GM19351 (cell line): ENCODE measurements around the gene RPS26.
A peak's percentile ranks its signal among the peaks of the same experiment; 100 is the strongest.
"Not testable (repeated sequence)": the region's sequence is repeated elsewhere in the genome, so short reads cannot be mapped to it uniquely, and the experiment has no call there.

Source experiments
- ATAC-seq: cut with Tn5 transposase; IDR thresholded peaks from one replicate; pipeline ENCODE4 v1.9.1; 2021; ENCODE audit warnings: mild to moderate bottlenecking, moderate library complexity; ENCODE audit not compliant: unreplicated experiment

RPS26 gene

DNA sequence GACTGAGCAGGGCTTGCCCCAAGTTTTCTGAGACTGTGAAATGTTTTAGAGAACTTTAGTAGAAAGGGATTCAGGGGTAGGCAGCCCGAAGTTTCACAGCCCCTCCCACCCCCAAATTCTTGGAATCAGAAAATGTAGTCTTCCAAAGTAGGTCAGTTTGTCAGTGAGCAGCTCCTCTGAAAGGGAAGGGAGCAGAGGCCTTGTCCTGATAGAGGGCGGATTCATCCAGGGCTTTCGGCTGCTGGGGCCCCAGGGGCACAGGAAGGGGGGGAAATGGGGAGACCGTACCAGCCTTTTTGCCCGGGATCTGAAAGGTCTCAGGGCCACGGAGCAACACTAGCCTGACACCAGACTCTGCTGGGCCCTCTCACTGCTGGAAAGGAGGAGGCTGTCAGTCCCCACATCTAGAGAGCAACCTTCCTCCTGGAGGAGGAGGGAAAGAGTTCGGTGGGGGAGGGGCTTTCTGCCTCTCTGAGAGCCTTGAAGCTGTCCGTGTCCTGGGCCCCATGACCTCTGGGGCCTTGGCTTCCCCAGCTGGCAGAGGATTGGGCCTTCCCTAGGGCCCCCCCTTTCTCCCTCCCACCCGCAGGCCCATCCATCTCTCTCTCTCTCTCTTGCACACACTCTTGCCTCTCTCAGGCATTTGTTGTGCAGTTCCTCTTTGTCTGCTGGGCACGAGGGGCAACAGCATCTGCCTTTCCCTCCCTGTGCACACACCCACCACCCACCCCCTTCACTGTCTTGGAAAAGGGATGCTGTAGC, 21.1 kb upstream of the RPS26 start, which contains the start of gene IKZF4:
Gene IKZF4, plus strand, starts transcription at position 621 of the 762 bp plus-strand sequence. CDS start 451 bp downstream, outside the sequence.
- no peak for ATAC-seq

DNA sequence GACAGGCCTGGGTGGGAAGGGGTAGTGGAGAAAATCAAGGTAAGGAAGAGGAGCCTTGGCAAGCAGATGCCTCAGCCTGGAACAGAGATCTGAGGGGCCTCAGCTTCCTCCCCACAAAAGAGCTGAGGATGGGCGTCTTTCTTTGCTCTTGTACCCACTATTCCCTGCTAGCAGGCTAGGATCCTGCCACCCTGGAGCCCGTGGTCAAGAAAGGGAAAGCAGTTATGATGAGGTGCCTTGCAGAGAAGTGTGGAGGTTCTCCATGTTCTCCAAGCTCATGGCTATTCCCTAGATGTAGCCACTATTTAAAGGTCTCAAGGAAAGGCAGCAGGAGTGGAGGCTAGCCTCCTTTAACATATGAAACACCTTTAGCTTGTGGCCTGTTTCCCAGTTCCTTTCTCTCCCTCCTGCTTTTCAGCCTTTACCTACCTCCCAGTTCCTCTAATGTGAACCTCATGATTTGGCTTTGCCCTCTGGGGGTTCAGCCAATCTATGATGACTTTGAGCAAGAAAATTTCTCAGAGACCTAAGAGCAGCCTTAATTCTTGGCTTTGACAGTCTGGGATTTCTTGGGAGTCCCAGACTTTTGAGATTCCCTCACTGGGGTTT, 19.7 kb upstream of the RPS26 start:
- no peak for ATAC-seq

DNA sequence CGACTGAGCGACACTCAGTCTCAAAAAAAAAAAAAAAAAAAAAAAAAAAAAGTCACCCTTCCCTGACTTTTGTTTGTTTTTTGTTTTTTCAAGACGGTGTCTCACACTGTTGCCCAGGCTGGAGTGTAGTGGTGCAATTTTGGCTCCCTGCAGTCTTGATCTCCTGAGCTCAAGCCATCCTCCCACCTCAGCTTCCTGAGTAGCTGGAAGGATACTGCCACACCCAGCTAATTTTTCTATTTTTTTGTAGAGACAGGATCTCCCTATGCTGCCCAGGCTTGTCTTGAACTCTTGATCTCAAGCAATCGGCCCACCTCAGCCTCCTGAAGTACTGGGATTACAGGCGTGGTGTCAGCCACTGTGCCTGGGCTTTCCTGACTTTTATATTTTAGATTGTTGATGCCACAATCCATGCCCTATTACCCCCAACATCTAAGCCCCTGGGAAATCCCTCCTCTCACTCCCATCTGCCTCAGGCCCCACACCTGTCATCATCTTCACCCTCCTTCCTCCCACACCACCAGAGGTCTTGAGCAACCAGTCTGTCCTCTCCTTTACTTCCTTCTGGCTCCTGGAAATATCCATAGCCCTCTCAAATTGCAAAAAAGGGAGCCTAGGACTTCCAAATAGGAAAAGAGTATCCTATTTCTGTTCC, 13.1 kb upstream of the RPS26 start:
- no peak for ATAC-seq

DNA sequence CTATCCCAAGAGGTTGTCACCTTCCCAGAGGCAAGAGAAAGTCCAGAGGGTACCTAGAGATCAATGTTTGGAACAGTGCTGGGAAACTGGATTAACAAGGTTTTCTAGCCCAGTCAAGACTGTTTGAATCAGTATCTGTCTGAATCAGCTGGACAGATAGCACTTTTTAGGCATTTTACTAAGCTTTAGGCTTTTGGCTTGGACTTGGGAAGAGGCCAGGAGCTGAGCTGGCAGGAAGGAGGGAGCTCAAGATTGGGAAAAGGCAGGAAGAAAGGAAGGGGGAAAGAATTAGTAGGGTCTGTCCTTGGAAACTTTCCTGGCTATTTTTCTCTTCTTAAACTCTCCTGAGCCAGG, 12.6 kb upstream of the RPS26 start:
- no peak for ATAC-seq

DNA sequence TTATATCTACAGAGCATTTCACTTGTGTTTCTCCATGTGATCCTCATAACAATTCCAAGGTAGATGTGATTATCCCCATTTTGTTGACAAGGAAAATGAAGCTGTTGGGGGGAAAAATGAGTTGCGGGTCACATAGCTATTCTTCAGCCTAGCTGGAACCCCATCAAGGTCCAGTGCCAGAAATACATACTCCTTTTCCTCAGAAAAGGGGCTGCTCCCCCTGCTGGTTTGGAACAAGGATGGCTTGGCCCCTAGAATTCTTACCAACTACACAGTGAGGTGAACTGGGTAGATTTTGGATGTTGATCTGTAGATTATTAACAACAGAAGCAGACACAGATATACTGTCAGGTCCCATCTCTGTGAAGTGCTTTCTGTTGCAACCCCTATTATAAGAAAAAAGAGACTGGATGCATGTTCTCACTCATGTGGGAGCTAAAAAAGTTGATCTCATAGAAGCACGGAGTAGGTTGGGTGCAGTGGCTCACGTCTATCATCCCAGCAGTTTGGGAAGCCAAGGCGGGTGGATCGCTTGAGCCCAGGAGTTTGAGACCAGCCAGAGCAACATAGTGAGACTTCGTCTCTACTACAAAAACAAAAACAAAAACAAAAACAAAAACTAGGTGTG, 11.9 kb upstream of the RPS26 start:
- no peak for ATAC-seq

DNA sequence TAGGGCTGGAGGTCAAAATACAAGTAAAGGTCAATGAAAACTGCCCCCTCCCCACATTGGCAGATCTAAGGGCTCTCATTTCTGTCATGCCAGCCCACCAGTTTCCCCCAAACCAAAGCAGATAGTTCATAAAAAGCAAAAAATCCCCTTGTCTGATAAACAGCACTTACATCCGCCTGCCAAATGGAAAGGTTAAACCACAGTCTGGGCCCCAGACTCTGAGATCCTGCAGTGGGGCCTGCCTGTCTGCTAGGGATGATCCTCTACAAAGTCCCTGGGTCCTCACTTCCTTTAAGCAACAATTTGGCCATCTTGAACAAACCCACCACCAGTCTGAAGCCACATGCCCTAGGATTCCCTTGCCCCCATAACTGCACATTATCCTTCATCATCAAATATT, 9.7 kb upstream of the RPS26 start:
- ATAC-seq = no peak

DNA sequence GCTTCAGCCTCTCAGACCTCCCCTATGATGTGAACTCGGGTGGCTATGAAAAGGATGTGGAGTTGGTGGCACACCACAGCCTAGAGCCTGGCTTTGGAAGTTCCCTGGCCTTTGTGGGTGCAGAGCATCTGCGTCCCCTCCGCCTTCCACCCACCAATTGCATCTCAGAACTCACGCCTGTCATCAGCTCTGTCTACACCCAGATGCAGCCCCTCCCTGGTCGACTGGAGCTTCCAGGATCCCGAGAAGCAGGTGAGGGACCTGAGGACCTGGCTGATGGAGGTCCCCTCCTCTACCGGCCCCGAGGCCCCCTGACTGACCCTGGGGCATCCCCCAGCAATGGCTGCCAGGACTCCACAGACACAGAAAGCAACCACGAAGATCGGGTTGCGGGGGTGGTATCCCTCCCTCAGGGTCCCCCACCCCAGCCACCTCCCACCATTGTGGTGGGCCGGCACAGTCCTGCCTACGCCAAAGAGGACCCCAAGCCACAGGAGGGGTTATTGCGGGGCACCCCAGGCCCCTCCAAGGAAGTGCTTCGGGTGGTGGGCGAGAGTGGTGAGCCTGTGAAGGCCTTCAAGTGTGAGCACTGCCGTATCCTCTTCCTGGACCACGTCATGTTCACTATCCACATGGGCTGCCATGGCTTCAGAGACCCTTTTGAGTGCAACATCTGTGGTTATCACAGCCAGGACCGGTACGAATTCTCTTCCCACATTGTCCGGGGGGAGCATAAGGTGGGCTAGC, 7.0 kb upstream of the RPS26 start:
- no peak for ATAC-seq

DNA sequence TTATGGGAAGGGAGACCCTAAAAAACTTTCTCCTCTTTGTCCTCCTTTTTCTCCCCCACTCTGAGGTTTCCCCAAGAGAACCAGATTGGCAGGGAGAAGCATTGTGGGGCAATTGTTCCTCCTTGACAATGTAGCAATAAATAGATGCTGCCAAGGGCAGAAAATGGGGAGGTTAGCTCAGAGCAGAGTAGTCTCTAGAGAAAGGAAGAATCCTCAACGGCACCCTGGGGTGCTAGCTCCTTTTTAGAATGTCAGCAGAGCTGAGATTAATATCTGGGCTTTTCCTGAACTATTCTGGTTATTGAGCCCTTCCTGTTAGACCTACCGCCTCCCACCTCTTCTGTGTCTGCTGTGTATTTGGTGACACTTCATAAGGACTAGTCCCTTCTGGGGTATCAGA, 4.6 kb upstream of the RPS26 start:
- no peak for ATAC-seq

DNA sequence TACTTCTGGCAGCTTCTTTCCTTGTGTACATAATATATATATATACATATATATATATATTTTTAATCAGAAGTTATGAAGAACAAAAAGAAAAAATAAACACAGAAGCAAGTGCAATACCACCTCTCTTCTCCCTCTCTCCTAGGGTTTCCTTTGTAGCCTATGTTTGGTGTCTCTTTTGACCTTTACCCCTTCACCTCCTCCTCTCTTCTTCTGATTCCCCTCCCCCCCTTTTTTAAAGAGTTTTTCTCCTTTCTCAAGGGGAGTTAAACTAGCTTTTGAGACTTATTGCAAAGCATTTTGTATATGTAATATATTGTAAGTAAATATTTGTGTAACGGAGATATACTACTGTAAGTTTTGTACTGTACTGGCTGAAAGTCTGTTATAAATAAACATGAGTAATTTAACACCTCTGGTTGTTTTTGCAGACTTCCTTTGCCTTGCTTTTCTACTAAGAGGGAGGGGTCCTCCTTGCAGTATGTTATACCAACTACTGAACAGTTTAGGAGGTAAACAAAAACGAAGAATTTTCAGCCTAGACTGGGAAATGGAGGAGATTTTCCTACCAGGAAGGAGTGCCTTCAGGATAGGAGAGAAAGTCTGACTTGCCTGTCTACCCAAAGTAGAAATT, 3.6 kb upstream of the RPS26 start:
- no peak for ATAC-seq

DNA sequence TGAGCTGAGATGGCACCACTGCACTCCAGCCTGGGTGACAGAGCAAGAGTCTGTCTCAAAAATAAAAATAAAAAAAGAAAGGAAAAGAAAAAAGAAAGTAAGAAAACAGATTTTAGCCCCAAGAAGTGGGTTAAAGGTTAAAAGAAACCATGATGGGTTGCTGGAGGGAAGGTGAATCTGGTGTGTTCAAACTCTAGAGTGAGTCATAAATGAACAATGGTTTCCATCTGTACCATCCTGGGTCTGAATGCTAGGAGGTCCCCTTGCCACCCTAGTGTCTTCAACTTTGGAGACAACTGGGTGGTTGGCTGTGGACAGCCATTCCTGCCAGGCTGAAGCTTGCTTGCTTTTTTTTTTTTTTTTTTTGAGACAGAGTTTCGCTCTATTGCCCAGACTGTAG, 1.6 kb upstream of the RPS26 start:
- ATAC-seq = no peak

DNA sequence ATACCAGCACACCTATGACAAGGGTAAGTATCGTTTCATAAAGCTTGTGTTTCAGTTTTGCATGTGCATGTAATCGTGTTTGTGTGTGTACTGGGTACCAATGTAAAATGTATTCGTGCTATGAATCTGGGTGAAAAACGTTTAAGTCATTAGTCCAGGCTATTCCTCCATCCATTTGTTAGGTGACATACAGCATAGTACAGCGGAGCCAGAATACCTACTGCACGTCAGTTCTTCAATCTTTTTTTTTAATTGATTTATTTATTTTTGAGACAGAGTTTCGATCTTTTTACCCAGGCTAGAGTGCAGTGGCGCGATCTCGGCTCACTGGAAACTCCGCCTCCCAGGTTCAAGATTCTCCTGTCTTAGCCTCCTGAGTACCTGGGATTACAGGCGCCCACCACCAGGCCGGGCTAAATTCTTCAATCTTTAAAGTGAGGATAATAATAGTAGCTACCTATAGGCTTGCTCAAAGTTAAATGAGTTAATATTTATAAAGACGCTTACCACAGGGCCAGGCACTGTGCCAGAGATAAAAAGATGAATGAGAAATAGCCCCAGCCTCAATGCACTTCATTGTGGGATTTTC, 661 bp upstream of the RPS26 start:
- ATAC-seq = peak; percentile 7

DNA sequence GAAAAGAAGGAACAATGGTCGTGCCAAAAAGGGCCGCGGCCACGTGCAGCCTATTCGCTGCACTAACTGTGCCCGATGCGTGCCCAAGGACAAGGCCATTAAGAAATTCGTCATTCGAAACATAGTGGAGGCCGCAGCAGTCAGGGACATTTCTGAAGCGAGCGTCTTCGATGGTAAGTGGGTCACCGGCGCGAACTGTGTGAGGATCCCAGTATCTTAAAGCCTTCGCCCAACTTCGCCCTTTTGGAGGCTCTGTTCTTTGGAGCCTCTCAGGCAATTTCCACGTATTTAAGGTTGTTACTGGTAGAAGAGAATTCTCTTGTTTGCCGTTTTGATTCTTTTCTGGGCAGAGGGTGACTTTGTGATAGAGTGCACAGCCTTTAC, 704 bp downstream of the RPS26 start:
- not testable (repeated sequence) for ATAC-seq

DNA sequence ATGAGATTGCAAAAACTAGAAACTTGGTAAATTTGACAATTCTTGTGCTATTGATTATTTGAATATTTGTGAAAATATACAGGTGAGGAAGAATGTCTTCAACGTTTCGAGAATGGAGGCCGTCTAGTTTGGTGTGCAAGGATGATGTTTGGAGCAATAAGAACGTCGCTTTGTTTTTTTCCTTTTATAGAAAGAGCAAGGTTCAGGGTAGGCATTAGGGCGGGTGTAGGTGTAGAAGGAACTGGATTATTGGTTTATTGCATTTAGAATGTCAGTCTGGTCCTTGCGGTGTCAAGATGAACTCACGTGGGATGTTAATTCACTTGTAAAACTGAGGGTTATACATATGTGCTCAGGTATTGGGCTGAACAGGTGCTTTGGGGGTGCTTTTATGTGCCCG, 1.1 kb downstream of the RPS26 start:
- no peak for ATAC-seq

DNA sequence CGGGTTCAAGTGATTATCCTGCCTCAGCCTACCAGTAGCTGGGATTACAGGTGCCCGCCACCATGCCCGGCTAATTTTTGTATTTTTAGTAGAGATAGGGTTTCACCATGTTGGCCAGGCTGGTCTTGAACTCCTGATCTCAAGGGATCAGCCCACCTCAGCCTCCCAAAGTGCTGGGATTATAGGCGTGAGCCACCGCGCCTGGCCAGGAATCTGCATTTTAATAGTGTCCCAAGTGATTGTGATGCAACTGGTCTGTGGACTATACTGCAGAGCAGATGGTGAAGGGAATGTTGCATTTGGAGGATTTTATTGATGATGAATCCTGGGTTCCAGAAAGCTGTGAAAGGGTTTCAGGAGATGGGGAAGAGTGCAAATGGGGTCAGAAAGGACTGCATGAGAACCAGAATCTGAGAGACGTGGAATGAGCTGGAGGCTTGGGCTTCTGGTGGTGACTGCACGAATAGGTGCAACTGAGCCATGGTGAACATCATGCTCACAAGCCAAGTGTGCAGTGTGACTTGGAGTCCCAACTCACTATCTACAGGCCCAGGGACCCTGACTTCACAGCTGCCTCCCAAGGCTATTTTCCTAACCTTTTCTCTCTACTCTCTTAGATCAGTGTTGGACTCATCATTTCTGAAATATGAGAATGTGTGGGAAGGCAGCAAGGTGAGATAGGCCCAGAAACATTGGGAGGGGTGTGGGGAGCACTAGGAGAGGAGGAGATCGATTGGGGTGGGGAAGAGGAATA, 4.5 kb downstream of the RPS26 start:
- no peak for ATAC-seq

DNA sequence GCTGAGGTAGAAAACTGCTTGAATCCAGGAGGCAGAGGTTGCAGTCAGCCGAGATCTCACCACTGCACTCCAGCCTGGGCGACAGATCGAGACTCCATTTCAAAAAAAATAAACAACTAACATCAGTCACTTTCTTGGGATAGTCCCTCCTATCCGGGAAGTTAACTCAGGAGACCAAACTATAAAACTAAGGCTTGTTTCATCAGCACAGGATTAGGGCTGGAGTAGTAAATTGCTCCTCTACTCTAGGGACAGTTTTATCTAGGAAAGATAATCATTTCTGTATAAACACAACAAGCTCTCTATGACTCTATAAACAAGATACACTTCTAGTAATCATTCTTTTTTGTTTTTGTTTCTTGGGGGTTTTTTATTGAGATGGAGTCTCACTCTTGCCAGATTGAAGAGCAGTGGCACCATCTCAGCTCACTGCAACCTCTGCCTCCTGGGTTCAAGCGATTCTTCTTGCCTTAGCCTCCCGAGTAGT, 11.7 kb downstream of the RPS26 start:
- no peak for ATAC-seq

DNA sequence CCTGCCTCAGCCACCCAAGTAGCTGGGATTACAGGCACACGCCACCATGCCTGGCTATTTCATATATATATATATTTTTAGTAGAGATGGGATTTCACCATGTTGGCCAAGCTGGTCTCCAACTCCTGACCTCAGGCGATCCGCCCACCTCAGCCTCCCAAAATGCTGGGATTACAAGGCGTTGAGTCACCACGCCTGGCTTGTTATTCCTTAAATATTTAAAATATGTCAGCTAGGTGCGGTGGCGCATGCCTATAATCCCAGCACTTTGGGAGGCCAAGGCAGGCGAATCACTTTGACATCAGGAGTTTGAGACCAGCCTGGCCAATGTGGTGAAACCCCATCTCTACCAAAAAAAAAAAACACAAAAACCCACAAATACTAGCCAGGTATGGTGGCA, 18.2 kb downstream of the RPS26 start:
- ATAC-seq = not testable (repeated sequence)

DNA sequence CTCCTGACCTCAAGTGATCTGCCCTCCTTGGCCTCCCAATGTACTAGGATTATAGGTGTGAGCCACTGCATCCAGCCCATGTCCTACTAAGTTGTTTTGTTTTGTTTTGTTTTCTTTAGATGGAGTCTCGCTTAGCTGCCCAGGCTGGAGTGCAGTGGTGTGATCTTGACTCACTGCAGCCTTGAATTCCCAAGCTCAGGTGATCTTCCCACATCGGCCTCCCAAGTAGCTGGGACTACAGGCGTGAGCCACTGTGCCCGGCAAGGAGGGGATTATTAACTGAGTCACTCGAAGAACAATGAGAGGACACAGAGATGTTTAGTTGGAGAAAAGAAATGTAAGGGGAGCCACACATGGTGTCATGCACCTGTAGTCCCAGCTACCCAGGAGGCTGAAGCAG, 20.3 kb downstream of the RPS26 start:
- ATAC-seq = no peak

DNA sequence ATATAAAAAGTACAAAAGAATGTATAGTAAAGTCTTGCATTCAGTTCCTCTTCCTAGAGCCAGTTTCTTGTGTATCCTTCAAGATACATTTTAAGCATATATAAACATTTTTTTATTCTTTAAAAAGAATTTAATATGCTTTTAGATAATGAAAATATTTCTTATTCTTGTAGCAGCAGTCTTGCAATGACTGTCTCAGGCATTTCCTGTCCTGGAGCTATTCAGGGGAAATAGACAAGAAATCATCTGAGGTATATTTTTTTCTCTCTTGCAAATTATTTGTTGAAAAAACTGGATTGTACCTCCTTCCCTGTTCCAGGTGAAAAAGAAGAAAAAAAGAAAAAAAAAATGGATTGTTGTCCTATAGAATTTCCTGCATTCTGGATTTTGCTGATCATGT, 21.3 kb downstream of the RPS26 start:
- ATAC-seq = no peak

DNA sequence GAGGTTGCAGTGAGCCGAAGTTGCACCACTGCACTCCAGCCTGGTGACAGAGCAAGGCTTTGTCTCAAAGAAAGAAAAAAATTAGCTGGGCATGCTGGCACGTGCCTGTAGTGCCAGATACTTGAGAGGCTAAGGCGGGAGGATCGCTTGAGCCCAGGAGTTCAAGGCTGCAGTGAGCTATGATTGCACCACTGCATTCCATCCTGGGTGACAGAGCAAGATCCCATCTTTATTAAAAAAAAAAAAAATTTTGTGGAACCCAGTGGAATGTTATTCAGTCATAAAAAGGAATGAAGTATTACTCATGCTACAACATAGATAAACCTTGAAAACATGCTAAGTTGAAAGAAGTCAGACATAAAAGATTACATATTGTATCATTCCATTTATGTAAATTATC, 29.9 kb downstream of the RPS26 start:
- ATAC-seq = no peak
